Prostate gland (tissue), 2 donors: ENCODE measurements around the gene HJURP. TPM values are rescaled to one million over a fixed set of nuclear protein-coding genes. Genes with fewer than 3 reads are reported as not detected.

Source experiments
- DNase-seq: peaks from one replicate; pipeline ENCODE4 v3.0.0-alpha.2; 2019; ENCODE audit warnings: low spot score
- H3K27ac ChIP-seq, 2 donors: fragments of 200-600 bp; sonication (generic); 2 replicates each; pipeline ENCODE4 v1.5.1; 2017 to 2019
- H3K27me3 ChIP-seq: fragments of 200-600 bp; sonication (generic); replicated peaks from 2 replicates; pipeline ENCODE4 v1.5.1; 2019; ENCODE audit not compliant: insufficient read depth
- H3K36me3 ChIP-seq, 2 donors: fragments of 200-600 bp; sonication (generic); 1 replicate in 1 of 2; 2 replicates in 1 of 2; pipeline versions ENCODE4 v1.5.1 to v1.8.1; 2017 to 2019
- H3K4me1 ChIP-seq: fragments of 200-600 bp; sonication (generic); replicated peaks from 2 replicates; pipeline ENCODE4 v1.5.1; 2019
- H3K4me3 ChIP-seq, 2 donors: fragments of 200-600 bp; sonication (generic); 2 replicates each; pipeline ENCODE4 v1.5.1; 2017 to 2019
- H3K9me3 ChIP-seq: fragments of 200-600 bp; sonication (generic); 2 replicates; pipeline ENCODE4 v1.5.1; 2017
- POLR2A ChIP-seq: fragments of 450-650 bp; IDR thresholded peaks from one replicate; pipeline ENCODE4 v1.6.1; 2016; ENCODE audit warnings: antibody characterized with exemption, mild to moderate bottlenecking
- POLR2AphosphoS5 ChIP-seq: sonication (generic); formaldehyde crosslinking; IDR thresholded peaks from one replicate; pipeline ENCODE4 v1.6.1; 2017; ENCODE audit warnings: antibody characterized with exemption
- WGBS: methylation state at CpG from one replicate; pipeline ENCODE4 v1.1.5; 2018; 5-methylcytosine and 5-hydroxymethylcytosine counted together
- intact Hi-C: fragments of 100-400 bp; cut with DNase I; formaldehyde crosslinking; loops from one replicate; pipeline ENCODE4 v1.14.2; 2022
- total RNA-seq, 2 donors: library from RNA; depleted of rRNA; stranded (reverse); fragments of >200 nt; gene quantifications; one replicate each; pipeline ENCODE4 v1.1.0, GENCODE V29; 2016
- TF ChIP-seq, protein P1 (sequence below), 4 experiments: fragments of 200-600 bp in 2 of 4; fragments of 450-650 bp in 2 of 4; sonication (generic) in 2 of 4; IDR thresholded peaks; 1 replicate in 3 of 4; 2 replicates in 1 of 4; pipeline ENCODE4 v1.5.1; 2016 to 2019; ENCODE audit warnings: antibody characterized with exemption in 4 of 4, mild to moderate bottlenecking in 2 of 4, moderate library complexity in 2 of 4

Gene HJURP
- total RNA-seq, 2 donors from 2014 or later, result 1.7 to 4.2 TPM

DNA sequence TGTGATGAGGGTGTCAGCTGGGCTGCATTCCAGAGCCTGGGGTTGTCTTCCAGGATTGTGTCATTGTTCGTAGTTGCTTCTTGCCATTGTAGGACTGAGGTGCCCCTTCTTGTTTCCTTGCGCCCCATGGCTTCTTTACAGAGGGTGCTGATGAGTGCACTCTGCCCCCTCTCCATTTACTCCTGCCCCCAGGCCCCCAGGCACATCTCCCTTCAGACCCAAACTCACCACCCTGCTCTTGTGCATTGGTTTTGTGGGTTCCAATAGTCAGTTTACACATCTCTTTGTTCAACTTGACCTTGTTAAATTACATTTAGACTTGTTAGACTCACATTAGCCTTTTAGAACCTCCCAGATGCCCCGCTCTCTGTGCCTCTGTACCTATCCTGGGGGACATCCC lies 33.1 kb downstream of the HJURP start:
- Histone ChIP-seq H3K4me3 (no peak overlapping the region), H3K9me3 (no peaks in the 10 kb centered on the region), H3K27ac (no peak overlapping the region), H3K27me3 (no peaks in the 10 kb centered on the region), H3K4me1 (no peaks in the 10 kb centered on the region), H3K36me3 (no peaks in the 10 kb centered on the region)
- TF ChIP-seq POLR2A (no peak), POLR2AphosphoS5 (no peak)
- TF ChIP-seq, protein P1, sequence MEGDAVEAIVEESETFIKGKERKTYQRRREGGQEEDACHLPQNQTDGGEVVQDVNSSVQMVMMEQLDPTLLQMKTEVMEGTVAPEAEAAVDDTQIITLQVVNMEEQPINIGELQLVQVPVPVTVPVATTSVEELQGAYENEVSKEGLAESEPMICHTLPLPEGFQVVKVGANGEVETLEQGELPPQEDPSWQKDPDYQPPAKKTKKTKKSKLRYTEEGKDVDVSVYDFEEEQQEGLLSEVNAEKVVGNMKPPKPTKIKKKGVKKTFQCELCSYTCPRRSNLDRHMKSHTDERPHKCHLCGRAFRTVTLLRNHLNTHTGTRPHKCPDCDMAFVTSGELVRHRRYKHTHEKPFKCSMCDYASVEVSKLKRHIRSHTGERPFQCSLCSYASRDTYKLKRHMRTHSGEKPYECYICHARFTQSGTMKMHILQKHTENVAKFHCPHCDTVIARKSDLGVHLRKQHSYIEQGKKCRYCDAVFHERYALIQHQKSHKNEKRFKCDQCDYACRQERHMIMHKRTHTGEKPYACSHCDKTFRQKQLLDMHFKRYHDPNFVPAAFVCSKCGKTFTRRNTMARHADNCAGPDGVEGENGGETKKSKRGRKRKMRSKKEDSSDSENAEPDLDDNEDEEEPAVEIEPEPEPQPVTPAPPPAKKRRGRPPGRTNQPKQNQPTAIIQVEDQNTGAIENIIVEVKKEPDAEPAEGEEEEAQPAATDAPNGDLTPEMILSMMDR (IDR thresholded peaks at IDR 0.05), result no peak
- 95% methylated on average over 3 of the region's 3 CpGs for WGBS
- intact Hi-C loops, result no loop called here
- no peak for DNase-seq

DNA sequence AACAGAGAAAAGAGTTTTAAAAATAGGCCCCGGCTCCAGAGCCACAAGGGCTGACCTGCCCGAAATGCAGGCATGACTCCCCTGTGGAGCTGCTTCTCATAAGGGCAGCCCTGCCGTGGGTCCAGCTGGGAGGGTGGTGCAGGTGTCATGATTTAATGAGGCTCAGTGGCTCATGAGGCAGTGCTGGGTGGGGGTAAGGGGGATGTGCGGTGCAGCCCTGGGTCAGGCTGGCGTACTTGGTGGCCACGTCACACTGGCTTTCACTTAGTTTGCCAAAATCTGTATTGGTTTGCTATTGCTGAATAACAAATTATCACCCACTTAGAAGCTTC lies 33.6 kb downstream of the HJURP start:
- WGBS, result 84% methylated on average over 6 of the region's 6 CpGs

DNA sequence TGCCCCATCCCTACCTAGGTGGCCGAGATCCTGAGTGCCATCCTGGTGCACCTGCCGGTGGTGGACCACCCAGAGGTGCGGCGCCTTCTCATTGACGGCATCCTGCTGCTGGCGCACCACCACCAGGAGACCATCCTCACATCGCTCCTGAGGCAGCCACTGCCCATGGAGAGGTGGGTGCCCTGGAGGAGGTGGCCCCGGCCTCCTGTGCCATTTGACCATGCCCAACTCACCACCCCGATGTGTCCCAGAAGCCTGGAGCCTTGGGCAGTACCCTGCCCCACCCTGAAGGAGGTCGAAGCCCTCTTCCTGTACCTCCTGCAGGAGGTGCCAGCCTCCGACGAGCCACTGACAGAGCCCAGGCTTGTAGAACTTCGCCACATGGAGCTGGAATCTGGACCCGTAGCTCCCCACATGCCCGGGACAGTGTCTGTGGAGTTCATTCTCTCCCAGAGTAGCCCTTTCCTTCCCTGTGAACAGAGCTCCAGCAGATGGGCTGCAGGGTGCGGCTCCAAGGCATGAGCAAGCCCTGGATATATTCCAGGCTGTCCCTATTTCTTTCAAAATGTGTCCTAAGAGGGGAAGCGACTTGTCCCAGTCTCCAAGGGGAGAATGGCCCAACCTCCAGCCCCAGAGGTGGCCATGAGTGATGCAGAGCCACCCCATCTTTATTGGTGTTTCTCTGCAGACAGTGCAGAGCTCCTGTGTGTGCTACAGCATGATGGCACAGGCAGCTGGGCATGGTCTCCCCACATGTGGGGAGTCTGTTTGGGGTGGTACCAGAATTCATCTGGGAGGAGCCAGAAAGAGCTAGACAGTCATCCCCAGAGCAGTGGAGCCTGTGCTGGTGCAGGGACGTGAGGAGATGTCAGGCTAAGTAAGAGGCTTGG lies 34.2 kb downstream of the HJURP start:
- intact Hi-C loops, result no loop called here
- no peaks in the 10 kb centered on the region for H3K36me3 ChIP-seq
- no peaks in the 10 kb centered on the region for H3K9me3 ChIP-seq
- DNase-seq, result no peak
- H3K4me1 ChIP-seq, result no peaks in the 10 kb centered on the region
- H3K27ac ChIP-seq, result no peak overlapping the region
- H3K4me3 ChIP-seq, result no peak overlapping the region
- H3K27me3 ChIP-seq, result no peaks in the 10 kb centered on the region
- TF ChIP-seq POLR2A, result no peak
- TF ChIP-seq, protein P1 (IDR thresholded peaks at IDR 0.05), result no peak
- no peak for TF ChIP-seq POLR2AphosphoS5
- WGBS, result 91% methylated on average over 18 of the region's 18 CpGs

More for the DNA sequence above, 33.6 kb downstream of the HJURP start:
- Histone ChIP-seq H3K36me3 (no peaks in the 10 kb centered on the region), H3K27ac (no peak overlapping the region), H3K4me3 (no peak overlapping the region), H3K9me3 (no peaks in the 10 kb centered on the region), H3K4me1 (no peaks in the 10 kb centered on the region), H3K27me3 (no peaks in the 10 kb centered on the region)
- intact Hi-C loops, result no loop called here
- DNase-seq, result no peak
- TF ChIP-seq, protein P1 (IDR thresholded peaks at IDR 0.05), result no peak
- TF ChIP-seq POLR2AphosphoS5 (no peak), POLR2A (no peak)

DNA sequence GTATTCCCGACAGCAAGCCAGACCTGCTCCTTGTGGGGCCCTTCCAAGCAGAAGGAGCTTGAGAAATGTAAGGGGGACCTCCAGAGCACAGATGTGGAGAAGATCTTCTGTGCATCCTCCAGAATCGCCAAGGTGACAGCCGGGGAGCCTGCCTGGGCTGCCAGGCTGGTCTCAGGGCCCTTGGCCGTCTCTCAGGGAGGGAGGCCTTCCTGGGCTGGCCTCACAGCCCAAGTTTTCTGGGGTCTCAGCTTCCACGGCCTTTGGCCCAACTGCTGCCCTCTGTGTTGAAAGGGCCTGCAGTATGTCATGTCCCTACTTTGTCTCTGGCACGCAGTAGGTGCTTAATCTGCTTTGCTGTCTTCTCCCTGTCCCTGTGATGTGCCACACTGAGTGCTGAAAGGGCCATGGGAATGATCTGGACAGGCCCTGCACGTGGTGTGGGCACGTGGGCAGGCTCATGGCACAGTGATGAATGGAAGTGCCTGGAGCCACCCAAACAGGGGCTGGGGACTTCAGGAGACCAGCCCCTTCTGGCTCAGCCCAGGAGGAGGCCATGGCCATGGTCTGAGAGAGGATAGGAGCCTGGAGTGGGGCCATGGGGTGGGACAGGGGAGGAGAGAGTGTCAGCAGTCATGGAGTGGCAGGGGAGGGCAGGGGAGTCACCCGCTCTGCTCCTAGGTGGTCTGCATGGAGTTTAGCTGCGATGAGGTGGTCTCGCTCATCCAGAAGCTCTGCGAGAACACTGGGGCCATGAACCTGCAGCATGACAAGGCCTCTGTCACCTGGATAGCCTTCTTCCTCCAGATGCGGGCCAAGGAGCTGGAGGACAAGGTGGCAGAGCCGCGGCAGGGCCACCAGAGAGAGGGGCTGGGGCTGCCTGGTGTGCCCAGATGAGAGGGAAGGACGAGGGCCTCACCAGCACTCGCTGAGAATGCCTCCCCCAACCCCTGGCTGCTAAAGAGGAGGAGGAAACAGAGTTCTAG lies 35.4 kb downstream of the HJURP start:
- Histone ChIP-seq H3K27ac (no peak overlapping the region), H3K9me3 (no peaks in the 10 kb centered on the region), H3K4me3 (no peak overlapping the region), H3K4me1 (no peaks in the 10 kb centered on the region), H3K27me3 (no peaks in the 10 kb centered on the region), H3K36me3 (no peaks in the 10 kb centered on the region)
- WGBS, result 82% methylated on average over 17 of the region's 17 CpGs
- intact Hi-C loops, result no loop called here
- DNase-seq, result no peak
- no peak for TF ChIP-seq POLR2AphosphoS5
- TF ChIP-seq POLR2A, result no peak
- TF ChIP-seq, protein P1 (IDR thresholded peaks at IDR 0.05), result no peak
